ENCODE results near the gene SPRR1B. TPM values are rescaled to one million over a fixed set of nuclear protein-coding genes. Genes with fewer than 3 reads are reported as not detected.

SPRR1B gene
- total and polyA plus RNA-seq, 9 of the 15 experiments (the other 6 are each of a cell fraction or from before 2014, with no cell fraction given) = not detected

- no TSS peak for BruUV-seq (replicated peaks)
- Histone ChIP-seq H4K20me1 (replicated peaks; ENCODE audit: control insufficient read depth, insufficient read depth, low read length) (no peaks in the 10 kb centered on the region), H3K27ac (ENCODE audit: extremely low read depth, low read depth, low read length) (no peak overlapping the region), H3K36me3 (ENCODE audit: control insufficient read depth, insufficient read depth, low read length) (no peaks in the 10 kb centered on the region), H3K4me3 (no peak overlapping the region), H3K4me2 (ENCODE audit: insufficient read depth, low read length) (no peak overlapping the region), H2AFZ (ENCODE audit: low read depth, low read length) (no peak overlapping the region), H3K27me3 (ENCODE audit: control insufficient read depth in 2 of 2, insufficient read depth in 2 of 2, low read length in 2 of 2) (no peaks in the 10 kb centered on the region), H3K9me1 (ENCODE audit: control insufficient read depth, insufficient read depth, low read length) (no peaks in the 10 kb centered on the region), H3K79me2 (ENCODE audit: control insufficient read depth, insufficient read depth, low read length) (no peaks in the 10 kb centered on the region), H3K9me3 (replicated peaks; ENCODE audit: control insufficient read depth, insufficient read depth, low read depth, low read length) (no peaks in the 10 kb centered on the region), H3K9ac (ENCODE audit: insufficient read depth in 1 of 2, low read depth in 2 of 2, low read length in 2 of 2) (no peak overlapping the region), H3K4me1 (replicated peaks in 1 of 2; ENCODE audit: control insufficient read depth in 2 of 2, insufficient read depth in 2 of 2, low read length in 2 of 2) (no peaks in the 10 kb centered on the region; a peak in 1 of 5 replicates)
- FAIRE-seq = no peak
- in situ Hi-C loops (cut with MboI) = no loop called here
- POLR2A ChIA-PET = no interaction called here
- 6% methylated on average over 1 of the region's 1 CpG for WGBS (ENCODE audit: insufficient coverage, low coverage, missing lambda C conversion rate)
- intact Hi-C loops (cut with micrococcal nuclease) = no loop called here
- DNase-seq (ENCODE audit: extremely low read depth in 1 of 4, low spot score in 3 of 4) = no peak
- CTCF ChIA-PET (ENCODE audit: low intra/inter-chr PET ratio) = no interaction called here
- ATAC-seq = no peak
- no peak for TF ChIP-seq ZNF766 (CRISPR knock-in tag; conservative IDR thresholded peaks at IDR 0.05)
- no peak for TF ChIP-seq ATF4 (CRISPR knock-in tag; IDR thresholded peaks at IDR 0.05)
- no peak for TF ChIP-seq SREBF2 (CRISPR knock-in tag; IDR thresholded peaks at IDR 0.05)
- TF ChIP-seq SUPT5H (IDR thresholded peaks at IDR 0.05) = no peak
- TF ChIP-seq GABPB1 (CRISPR knock-in tag; IDR thresholded peaks at IDR 0.05) = no peak
- no peak for TF ChIP-seq CHD7 (IDR thresholded peaks at IDR 0.05; ENCODE audit: low read depth, low read length)
- TF ChIP-seq FUS (optimal IDR thresholded peaks at IDR 0.05; ENCODE audit: low read depth, low read length) = no peak
- no peak for TF ChIP-seq SAP30 (IDR thresholded peaks at IDR 0.05; ENCODE audit: borderline replicate concordance, insufficient read depth, low read depth, low read length, poor library complexity, severe bottlenecking)
- TF ChIP-seq ZEB2 (IDR thresholded peaks at IDR 0.05) = no peak
- TF ChIP-seq NFIX (CRISPR knock-in tag; IDR thresholded peaks at IDR 0.05; ENCODE audit: low read depth) = no peak
- TF ChIP-seq HES1 (IDR thresholded peaks at IDR 0.05; ENCODE audit: low read depth) = no peak
These were observed 5.2 kb upstream of the SPRR1B start for GRCh38 chr1:153025797-153026196.
